SH-SY5Y (cell line): ENCODE results near the gene PTCH1.

Experiments
- GATA2 ChIP-seq: IDR thresholded peaks from 2 replicates; pipeline ENCODE4 v1.6.1; 2011; ENCODE audit warnings: mild to moderate bottlenecking, low read depth, low read length
- GATA3 ChIP-seq: IDR thresholded peaks from 2 replicates; pipeline ENCODE4 v1.6.1; 2011; ENCODE audit warnings: low read depth, mild to moderate bottlenecking, low read length, moderate library complexity

DNA sequence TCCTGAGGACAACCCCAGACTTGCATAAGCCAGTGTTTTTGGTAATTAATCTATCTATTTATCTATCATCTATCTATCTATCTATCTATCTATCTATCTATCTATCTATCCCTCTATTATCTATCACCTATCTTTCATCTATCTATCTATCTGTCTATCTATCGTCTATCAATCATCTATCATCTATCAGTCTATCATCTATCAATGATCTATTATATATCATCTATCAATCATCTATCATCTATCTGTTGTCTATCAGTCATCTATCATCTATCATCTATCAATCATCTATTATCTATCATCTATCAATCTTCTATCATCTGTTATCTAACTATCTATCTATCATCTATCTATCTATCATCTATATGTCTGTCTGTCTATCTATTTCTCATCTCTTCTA, 85.5 kb downstream of the PTCH1 start:
- TF ChIP-seq GATA2 (no peak), GATA3 (no peak)
